ENCODE measurements around the gene TCF19.
"Not testable (repeated sequence)": the region's sequence is repeated elsewhere in the genome, so short reads cannot be mapped to it uniquely, and the experiment has no call there.

TCF19 gene

DNA sequence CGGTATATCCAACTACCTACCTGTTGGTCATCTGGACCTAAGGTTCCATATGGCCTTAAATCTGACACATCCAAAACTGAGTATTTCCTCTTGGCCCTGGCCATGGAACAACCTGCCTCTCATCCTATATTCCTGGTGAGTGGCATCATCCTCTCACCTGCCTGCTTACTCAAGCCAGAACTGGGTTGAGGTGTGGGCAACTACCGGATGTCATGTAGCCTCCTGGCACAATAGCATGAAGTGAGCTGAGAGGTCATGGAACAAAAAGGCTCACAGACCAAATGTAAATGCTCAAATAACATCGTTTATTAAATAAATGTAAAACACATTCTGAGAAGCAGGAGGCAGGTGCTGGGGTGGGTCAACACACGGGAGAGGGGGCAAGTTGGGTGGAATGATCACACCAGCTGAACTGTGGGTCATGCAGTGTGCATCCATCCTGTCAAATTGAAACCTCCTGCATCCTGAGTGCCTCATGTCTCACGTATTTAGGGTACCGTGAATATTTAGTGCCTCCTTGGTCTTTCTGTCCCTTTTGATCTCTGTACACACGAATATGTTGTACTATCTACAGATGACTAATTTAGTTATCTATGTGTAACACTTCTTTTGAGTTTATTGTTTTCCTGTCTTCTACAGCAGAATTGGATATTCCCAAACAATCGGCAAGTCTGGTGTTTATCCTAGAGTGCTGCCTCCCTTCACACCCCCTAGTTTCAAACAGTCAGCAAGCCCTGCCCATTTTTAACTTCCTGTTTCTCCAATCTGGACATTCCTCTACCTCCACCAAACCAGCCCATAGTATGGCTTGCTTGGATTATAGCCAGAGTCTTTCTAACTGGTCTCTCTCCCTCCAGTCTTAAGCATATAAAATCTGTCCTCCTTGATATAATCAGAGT is 20.0 kb downstream of the TCF19 start:
- DNase-seq (ENCODE audit: extremely low read depth in 1 of 2, low read depth in 1 of 2): no peak

DNA sequence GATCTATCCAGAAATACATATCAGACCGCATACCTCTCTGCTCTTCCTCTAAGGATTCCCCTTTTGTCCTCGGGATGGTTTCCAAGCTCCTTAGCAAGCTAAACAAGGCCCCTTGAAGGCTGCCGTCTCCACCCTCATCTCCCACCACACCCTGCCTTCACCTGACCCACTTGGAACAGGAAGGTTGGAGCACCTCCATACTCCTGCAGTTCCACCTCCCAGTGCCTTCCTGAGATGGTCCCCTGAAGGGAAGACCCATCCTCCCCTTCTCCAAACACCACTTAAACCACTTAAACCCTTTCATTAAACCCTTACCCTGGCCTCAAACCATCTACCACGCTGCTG is 20.6 kb downstream of the TCF19 start:
- no peak for DNase-seq (ENCODE audit: extremely low read depth in 1 of 2, low read depth in 1 of 2)

- DNase-seq (ENCODE audit: extremely low read depth in 1 of 2, low read depth in 1 of 2): no peak
Observed at GRCh38 chr6:31179896-31180295, 21.5 kb downstream of the TCF19 start.

GRCh38 chr6:31180500-31180899 is 22.1 kb downstream of the TCF19 start:
- no peak for DNase-seq (ENCODE audit: extremely low read depth in 1 of 2, low read depth in 1 of 2)

DNA sequence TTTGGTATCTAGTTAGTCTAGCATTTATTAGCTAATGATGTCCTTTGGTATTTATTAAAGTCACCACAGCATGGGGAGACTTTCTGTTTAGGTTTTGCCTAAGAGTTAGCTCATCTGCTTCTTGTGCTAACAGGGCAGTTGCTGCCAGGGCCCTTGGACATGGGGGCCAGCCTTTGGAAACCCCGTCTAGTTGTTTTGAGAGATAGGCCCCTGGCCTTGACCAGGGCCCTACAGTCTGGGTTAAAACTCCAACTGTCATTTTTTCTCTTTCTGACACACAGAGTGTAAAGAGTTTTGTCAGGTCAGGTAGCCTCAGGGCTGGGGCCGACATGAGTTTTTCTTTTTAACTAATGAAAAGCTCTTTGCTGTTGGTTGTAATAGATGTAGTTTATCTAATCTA is 24.9 kb downstream of the TCF19 start:
- not testable (repeated sequence) for DNase-seq (ENCODE audit: extremely low read depth in 1 of 2, low read depth in 1 of 2)

- DNase-seq (ENCODE audit: extremely low read depth in 1 of 2, low read depth in 1 of 2): not testable (repeated sequence)
Observed at GRCh38 chr6:31183859-31184258, 25.5 kb downstream of the TCF19 start.

GRCh38 chr6:31185695-31186051 is 27.3 kb downstream of the TCF19 start:
- not testable (repeated sequence) for DNase-seq (ENCODE audit: extremely low read depth in 1 of 2, low read depth in 1 of 2)

DNA sequence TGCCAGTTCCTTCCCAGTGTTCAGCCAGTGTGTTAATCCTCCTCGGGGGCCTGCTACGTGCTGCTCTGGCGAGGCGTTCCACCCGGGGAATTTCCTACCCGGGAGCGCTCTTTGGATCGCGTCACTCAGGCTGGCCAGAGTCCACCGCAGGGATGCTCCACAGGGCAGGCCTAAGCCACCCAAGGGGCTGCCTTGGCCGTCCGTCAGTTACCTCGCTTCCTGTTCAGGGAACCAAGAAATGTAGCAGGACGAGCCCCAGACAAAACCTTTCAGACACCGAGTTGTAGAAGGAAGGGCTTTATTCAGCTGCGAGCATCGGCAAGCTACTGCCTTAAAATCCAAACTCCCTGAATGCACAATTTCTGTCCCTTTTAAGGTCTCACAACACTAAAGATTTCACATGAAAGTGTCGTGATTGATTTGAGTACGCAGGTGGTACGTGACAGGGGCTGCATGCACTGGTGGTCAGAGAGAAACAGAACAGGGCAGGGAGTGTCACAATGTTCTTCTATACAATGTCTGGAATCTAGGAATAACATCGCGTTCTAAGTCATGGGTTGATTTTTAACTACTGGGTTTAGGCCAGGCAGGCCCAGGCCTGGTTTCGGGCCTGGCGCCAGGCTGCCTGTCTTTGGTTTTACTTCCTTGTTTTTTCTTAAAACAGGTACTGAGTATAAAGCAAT is 27.8 kb downstream of the TCF19 start:
- no peak for DNase-seq (ENCODE audit: extremely low read depth in 1 of 2, low read depth in 1 of 2)

DNA sequence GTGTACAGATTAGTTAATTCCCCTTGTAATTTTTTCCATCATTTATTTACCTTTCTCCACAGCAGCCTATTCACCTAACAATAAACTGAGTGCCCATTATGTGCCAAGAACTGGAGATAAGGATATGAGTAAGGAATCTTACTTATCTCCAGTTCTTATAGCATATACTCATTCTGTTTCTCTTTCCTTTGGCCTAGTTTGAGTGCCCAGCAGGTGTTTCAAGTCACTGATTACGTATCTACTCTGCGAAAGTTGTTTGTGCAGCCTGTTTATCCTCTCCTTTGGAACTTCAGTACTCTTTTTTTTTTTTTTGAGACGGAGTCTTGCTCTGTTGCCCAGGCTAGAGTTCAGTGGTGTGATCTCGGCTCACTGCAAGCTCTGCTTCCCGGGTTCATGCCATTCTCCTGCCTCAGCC is 29.4 kb downstream of the TCF19 start:
- no peak for DNase-seq (ENCODE audit: extremely low read depth in 1 of 2, low read depth in 1 of 2)

DNA sequence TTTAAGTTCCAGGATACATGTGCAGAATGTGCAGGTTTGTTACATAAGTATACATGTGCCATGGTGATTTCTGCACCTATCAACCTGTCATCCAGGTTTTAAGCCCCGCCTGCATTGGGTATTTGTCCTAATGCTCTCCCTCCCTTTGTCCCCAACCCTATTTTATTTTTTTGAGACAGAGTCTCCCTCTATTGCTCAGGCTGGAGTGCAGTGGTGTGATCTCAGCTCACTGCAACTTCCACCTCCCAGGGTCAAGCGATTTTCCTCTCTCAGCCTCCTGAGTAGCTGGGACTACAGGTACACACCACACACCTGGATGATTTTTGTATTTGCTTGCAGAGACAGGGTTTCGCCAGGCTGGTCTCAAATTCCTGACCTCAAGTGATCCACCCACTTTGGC is 30.8 kb downstream of the TCF19 start:
- not testable (repeated sequence) for DNase-seq (ENCODE audit: extremely low read depth in 1 of 2, low read depth in 1 of 2)

GRCh38 chr6:31190488-31190887 is 32.1 kb downstream of the TCF19 start:
- DNase-seq (ENCODE audit: extremely low read depth in 1 of 2, low read depth in 1 of 2): no peak

DNA sequence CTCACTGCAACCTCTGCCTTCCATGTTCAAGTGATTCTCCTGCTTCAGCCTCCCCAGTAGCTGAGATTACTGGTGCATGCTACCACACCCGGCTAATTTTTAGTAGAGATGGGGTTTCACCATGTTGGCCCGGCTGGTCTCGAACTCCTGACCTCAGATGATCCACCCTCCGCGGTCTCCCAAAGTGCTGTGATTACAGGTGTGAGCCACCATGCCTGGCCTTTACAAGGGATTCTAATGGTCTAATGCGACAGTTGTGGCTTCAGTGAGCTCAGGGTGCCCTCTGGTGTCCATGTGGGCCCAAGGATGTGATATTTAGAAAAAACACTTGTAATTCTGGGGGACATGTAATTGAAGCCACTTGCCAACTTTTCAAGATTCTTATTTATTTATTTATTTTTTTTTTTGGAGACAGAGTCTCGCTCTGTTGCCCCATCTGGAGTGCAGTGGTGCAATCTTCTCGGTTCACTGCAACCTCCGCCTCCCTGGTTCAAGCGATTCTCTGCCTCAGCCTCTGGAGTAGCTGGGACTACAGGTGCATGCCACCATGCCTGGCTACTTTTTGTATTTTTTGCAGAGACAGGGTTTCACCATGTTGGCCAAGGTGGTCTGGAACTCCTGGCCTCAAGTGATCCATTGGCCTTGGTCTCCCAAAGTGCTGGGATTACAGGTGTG is 34.2 kb downstream of the TCF19 start:
- DNase-seq (ENCODE audit: extremely low read depth in 1 of 2, low read depth in 1 of 2): peak in 1 of 2 donors; percentile 38

DNA sequence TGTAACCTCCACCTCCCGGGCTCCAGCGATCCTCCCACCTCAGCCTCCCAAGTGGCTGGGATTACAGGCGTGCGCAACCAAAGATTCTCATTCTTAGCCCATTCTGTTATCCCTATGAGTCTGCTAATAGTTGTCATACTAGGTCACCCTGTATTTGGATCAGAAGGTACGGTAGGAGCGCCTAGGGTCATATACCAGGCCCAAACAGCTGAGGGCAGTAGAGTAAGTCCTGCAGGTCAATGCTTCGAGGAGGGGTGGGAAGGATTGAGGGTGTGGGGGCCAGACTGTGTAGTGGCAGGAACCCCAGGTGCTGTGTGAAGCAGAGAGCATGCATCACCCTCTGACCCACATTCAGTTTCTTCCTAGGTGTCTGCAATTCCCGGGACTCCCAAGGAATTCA is 34.8 kb downstream of the TCF19 start:
- DNase-seq (ENCODE audit: extremely low read depth in 1 of 2, low read depth in 1 of 2): no peak

- no peak for DNase-seq (ENCODE audit: extremely low read depth in 1 of 2, low read depth in 1 of 2)
Observed at GRCh38 chr6:31194061-31194834, 35.9 kb downstream of the TCF19 start.

- not testable (repeated sequence) for DNase-seq (ENCODE audit: extremely low read depth in 1 of 2, low read depth in 1 of 2)
Observed at GRCh38 chr6:31195308-31195979, 37.1 kb downstream of the TCF19 start.

- DNase-seq (ENCODE audit: extremely low read depth in 1 of 2, low read depth in 1 of 2): not testable (repeated sequence)
Observed at GRCh38 chr6:31196251-31197022, 38.0 kb downstream of the TCF19 start.

DNA sequence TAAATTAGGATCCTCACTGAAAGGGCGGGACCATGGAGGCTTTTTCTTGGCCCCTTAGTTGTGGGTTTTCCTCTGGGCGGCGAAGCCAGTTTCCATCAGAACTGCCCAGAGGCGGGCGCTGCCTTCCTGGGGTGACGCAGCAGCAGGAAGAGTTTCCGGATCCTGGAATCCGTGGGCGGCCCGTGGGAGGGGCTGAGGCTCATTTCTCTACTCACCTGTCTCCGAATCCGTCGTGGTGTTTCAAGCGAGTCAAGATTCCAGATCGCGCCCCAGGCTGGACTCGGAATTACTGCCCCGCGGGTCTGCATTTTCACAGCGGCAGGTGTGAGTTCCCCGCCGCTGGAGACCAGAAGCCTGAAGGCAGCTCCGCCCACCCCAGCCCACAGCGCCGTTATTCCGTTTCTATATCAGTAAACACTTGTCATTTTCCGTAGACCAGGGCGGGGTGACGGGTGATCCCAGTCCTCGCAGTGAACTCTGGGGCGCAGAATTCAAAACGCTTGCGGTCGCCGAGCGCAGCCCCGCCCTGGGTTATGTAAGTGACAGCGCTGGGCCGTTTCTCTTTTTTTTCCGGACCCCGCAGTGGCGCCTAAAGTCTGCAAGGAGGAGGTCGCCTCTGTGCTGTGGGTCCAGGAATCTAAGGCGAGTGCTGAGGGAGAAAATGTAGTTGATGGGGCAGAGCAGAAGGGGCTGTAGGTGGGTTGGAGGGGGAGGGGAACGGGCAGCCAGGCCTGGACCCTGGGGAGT is 39.3 kb downstream of the TCF19 start:
- DNase-seq (ENCODE audit: extremely low read depth in 1 of 2, low read depth in 1 of 2): peak; percentile 82 to 95

DNA sequence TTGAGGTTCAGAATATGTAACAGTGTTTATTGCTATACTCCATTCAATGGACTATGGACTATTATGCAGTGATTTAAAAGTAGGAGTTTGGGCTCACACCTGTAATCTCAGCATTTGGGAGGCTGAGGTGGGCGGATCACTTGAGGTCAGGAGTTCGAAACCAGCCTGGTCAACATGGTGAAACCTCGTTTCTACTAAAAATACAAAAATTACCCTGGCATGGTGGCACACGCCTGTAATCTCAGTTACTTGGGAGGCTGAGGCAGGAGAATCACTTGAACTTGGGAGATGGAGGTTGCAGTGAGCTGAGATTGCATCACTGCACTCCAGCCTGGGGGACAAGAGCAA is 40.7 kb downstream of the TCF19 start:
- not testable (repeated sequence) for DNase-seq (ENCODE audit: extremely low read depth in 1 of 2, low read depth in 1 of 2)

Measured in stimulated activated CD8-positive, alpha-beta memory T cell treated with anti-CD3 and anti-CD28 coated beads, Interleukin-7, amount 100 ng/mL, for 48 hours (primary cell).